ENCODE measurements around the gene GRM8.
A peak's percentile ranks its signal among the peaks of the same experiment; 100 is the strongest.

The GRM8 gene

DNA sequence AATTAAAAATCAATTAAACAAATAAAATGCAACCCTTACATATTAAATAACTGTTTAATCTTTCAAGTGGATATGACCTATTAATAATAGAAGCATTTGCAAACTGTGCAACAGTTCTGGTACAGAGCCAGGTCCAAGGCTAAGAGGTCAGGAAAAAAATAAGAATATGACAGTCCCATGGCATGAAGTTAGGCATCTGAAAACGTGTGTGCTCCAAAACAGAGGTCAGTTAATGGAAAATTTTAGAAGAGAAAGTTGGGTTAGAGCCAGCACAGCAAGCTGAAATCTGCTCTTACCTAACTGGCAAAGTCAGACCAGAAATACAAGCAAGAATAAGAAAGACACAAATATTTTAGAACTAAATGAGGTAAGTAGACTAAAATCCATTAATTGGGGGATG is 757.7 kb downstream of the GRM8 start:
- DNase-seq = no peak

DNA sequence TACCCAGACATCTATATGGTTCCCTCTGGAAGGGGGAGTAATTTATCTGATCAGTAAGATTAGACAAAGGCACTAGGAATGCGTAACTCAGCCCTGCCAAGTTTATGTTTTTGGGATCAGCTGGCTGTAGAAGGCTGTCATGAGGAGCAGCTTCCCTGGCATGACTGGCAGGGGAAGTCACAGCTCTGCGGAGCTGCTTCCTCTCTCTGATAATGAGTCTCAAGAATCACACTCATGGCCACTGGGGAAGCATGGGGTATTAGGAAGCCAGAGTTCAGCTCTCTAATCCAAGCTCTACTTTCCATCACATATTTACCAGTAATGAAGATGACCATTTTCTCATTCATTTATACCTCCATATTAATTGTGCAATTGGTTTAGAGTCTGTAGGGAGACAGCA is 758.9 kb downstream of the GRM8 start:
- no peak for DNase-seq

GRCh38 chr7:126489874-126490273 is 762.9 kb downstream of the GRM8 start:
- no peak for DNase-seq

DNA sequence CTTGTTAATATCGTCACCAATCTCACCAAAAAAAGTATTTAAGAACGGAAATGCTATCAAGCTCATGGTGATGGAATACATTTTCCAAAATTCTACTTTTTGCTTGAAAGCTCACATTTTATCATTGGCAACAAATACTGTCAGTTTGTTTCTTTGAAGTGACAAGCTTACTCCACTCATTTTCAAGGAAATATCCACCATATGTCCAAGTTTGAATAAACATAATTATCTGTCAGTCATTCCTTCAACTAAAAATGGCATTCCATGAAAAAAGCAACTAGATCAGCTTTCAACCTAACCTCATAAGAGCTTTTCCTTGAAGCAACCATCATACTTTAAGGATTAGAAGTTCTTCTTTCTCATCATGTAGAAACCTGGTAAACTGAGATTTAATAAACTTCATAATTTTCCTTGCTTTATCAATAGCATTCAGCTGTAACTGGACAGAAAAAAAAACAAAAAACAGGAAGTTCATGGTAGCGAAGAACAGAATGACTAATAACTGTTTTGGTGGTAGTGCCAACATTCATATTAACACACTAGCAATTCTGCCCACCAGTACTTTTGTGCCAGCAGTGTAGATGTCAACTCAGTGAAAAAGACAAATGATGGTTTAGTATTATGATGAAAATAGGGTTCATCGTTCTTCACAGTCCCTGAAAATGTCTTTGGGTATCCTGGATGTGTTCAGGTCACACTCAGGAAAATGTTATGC is 764.9 kb downstream of the GRM8 start:
- no peak for DNase-seq

GRCh38 chr7:126486806-126487205 is 765.9 kb downstream of the GRM8 start:
- no peak for DNase-seq

- no peak for DNase-seq
Measured at GRCh38 chr7:126485791-126486190, 767.0 kb downstream of the GRM8 start.

DNA sequence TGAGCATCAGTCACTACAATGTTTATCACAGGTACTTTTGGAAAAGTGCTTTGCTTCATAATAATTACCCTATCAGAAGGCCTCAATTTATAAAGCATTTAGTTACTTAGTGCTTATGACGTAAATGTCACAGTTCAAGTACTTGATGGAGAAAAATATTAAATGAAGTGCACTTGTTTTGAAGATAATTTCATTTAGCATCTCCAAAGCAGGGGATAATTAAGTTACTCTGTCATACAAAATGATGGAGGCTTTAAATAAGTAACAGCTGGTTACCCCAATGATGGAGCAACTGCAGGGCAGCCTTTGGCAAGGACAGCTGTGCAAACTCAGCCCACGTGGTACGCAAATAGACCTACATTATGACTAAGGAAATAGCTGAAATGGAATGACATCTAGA is 768.8 kb downstream of the GRM8 start:
- DNase-seq = peak; percentile 95 to 97

- no peak for DNase-seq
Measured at GRCh38 chr7:126472825-126473224, 779.9 kb downstream of the GRM8 start.

- no peak for DNase-seq
Measured at GRCh38 chr7:126462405-126462804, 790.3 kb downstream of the GRM8 start.

DNA sequence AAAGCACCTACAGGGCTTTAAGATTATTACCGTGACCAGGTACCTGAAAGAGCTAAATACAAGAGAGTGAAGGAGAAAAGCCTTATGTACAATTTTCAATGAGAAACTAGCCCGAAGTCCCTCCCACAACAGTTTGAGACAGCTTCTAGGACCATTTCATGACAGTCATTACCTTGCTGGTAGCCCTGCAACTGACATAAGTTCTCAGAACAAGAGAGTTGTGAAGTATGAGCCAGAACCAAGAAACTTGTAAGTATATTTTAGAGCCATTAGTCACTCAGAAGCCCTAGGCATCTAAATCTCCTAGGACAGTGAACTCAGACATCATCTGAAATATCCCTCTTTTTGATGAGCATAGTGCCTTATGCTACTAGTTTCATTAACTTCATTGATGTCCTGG is 792.1 kb downstream of the GRM8 start:
- no peak for DNase-seq

- no peak for DNase-seq
Measured at GRCh38 chr7:126453104-126453503, 799.6 kb downstream of the GRM8 start.

DNA sequence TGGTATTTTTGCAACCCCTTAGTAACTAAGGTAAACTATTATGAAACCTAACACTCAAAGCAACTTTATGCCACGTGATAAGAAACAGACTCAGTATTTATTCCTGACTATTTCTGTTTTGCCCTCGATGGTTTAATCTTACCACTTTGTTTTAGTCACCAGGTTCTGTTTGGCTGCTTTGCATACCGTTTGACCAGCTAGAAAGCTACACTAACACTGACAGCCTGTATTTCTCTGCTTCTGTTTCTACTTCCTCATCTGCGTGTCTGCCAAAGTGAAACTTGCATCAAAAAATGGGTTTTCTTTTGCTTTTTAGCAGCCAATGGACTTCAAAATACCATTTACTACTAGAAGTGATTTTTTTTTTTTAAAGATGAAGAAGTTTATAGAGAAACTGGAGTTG is 802.5 kb downstream of the GRM8 start:
- DNase-seq = no peak

GRCh38 chr7:126449611-126450268 is 803.0 kb downstream of the GRM8 start:
- DNase-seq = no peak

GRCh38 chr7:126447984-126448383 is 804.8 kb downstream of the GRM8 start:
- no peak for DNase-seq

- no peak for DNase-seq
Measured at GRCh38 chr7:126445991-126446390, 806.8 kb downstream of the GRM8 start.

DNA sequence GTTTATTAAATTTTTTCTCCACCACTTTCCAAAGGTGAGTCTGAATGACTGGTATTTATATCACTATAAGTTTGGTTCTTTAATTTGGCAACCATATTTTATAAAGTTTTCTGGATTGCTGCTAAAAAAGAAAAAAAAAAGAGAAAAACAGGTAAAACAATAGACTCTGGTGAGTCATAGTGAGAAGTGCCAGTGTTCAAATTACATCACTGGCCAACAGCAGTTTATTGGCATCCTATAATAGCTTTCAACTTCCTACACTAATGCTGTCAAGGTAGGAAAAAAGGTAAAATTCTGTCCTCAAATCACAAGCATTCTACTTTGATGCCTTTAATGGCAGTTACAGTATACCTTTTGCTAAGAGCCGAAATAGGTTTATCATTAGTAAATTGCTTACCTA is 808.8 kb downstream of the GRM8 start:
- no peak for DNase-seq

DNA sequence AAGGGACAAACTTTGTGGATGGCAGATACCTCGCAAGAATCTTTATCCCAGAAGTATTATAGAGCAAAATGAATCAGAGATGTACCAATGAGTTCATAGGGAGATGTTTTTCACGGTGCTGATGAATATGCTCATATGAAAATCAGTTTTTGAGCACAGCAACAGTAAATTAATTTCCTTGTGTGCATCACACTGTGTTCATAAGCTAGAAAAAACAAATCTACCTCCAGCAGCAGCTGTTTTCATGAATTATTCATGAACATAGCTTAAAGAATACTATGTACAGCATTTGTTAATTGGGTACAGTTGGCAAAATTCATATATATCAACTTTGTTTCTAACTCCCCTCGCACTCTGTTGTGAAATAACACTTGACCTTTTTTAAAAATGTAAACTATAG is 809.8 kb downstream of the GRM8 start:
- no peak for DNase-seq

GRCh38 chr7:126441745-126442144 is 811.0 kb downstream of the GRM8 start:
- DNase-seq = no peak

DNA sequence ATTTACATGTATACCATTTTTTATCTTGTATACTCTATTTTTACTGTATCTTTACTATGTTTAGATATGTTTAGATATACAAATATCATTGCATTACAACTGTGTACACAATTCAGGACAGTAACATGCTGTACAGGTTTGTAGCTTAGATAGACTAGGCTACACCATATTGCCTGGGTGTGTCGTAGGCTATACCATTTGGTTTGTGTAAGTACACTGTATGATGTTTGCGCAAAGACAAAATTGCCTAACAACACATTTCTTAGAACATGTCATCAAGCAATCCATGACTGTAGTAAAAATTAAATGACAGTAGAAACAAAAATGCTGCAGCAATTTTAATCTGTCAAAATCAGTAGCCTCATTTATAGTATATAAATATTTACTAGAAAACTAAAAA is 812.2 kb downstream of the GRM8 start:
- DNase-seq = no peak

GRCh38 chr7:126436213-126436868 is 816.4 kb downstream of the GRM8 start:
- no peak for DNase-seq

DNA sequence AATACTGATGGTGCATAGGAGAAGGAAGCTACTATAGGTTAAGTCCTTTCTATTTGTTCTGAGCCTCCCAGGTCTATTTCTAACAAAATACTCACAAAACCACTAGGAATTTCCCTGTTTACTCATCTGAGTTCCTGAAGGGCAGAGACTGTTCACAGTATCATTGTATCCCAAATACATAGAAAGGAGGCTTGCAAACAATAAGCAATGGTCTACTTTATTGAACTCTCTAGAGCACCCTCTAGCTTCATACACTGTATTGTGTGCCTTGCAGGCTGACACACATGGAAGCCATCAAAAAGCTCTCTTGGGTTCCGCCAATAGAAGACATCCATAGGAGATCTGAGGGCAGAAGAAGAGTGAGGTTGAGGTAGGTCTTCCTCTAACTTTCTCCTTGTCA is 826.1 kb downstream of the GRM8 start:
- DNase-seq = no peak

GRCh38 chr7:126424985-126425384 is 827.8 kb downstream of the GRM8 start:
- no peak for DNase-seq

DNA sequence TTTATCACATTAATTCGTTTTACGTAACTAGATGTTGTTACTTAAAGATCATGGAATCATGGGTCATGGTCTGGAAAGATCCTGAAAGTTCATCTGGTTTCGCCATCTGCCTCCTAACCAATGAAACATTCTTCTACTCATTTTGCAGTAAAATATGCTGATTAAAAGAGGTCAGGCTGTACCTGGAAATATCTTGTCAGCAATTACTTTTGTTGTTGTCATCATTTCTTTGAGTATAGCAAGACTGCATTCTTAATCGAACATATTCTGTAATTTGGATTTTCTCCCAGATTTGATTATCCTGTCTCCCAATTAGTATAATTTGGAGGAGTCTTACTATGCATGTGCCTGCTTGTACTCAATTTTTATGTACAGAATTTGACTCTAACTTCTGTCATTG is 833.7 kb downstream of the GRM8 start:
- no peak for DNase-seq

GRCh38 chr7:126411821-126412383 is 840.8 kb downstream of the GRM8 start:
- no peak for DNase-seq
